Trophoblast cell (in vitro differentiated cells and primary cell): ENCODE measurements around the gene RFC2.
"Not testable (repeated sequence)": the region's sequence is repeated elsewhere in the genome, so short reads cannot be mapped to it uniquely, and the experiment has no call there.

Source experiments
- DNase-seq, 2 donors: peaks; one replicate each; pipeline ENCODE4 v3.0.0-alpha.2; 2016
- H2AFZ ChIP-seq: 2 replicates; pipeline ENCODE4 v1.6.1; 2013; ENCODE audit warnings: low read length, moderate library complexity, mild to moderate bottlenecking; ENCODE audit not compliant: insufficient read depth, poor library complexity
- H2AK5ac ChIP-seq: 2 replicates; pipeline ENCODE4 v1.6.1; 2013; ENCODE audit warnings: mild to moderate bottlenecking, low read length
- H2BK120ac ChIP-seq: 2 replicates; pipeline ENCODE4 v1.6.1; 2013; ENCODE audit warnings: low read length, mild to moderate bottlenecking, moderate library complexity; ENCODE audit not compliant: insufficient read depth, poor library complexity
- H2BK12ac ChIP-seq: 2 replicates; pipeline ENCODE4 v1.6.1; 2013; ENCODE audit warnings: mild to moderate bottlenecking, low read length, moderate library complexity
- H2BK5ac ChIP-seq: 2 replicates; pipeline ENCODE4 v1.6.1; 2013; ENCODE audit warnings: low read length, low read depth, moderate library complexity, mild to moderate bottlenecking; ENCODE audit not compliant: poor library complexity
- H3K14ac ChIP-seq: 2 replicates; pipeline ENCODE4 v1.6.1; 2013; ENCODE audit warnings: mild to moderate bottlenecking, low read length
- H3K18ac ChIP-seq: 2 replicates; pipeline ENCODE4 v1.6.1; 2013; ENCODE audit warnings: mild to moderate bottlenecking, low read length
- H3K23ac ChIP-seq: 2 replicates; pipeline ENCODE4 v1.6.1; 2013; ENCODE audit warnings: low read length
- H3K27ac ChIP-seq: 2 replicates; pipeline ENCODE4 v1.5.1; 2013; ENCODE audit warnings: low read depth, mild to moderate bottlenecking, inconsistent platforms, low read length, moderate library complexity
- H3K27me3 ChIP-seq: 2 replicates; pipeline ENCODE4 v1.6.1; 2013; ENCODE audit warnings: inconsistent platforms, mild to moderate bottlenecking, low read length, moderate library complexity; ENCODE audit not compliant: insufficient read depth
- H3K36me3 ChIP-seq, 2 experiments: 1 replicate in 1 of 2; 2 replicates in 1 of 2; pipeline ENCODE4 v1.6.1; 2013; ENCODE audit warnings: low read length in 2 of 2, mild to moderate bottlenecking in 2 of 2, moderate library complexity in 1 of 2; ENCODE audit not compliant: insufficient read depth in 2 of 2, control insufficient read depth in 1 of 2
- H3K4ac ChIP-seq: 2 replicates; pipeline ENCODE4 v1.6.1; 2013; ENCODE audit warnings: low read depth, mild to moderate bottlenecking, low read length, moderate library complexity
- H3K4me1 ChIP-seq, 2 experiments: 1 replicate in 1 of 2; 2 replicates in 1 of 2; pipeline ENCODE4 v1.6.1; 2013; ENCODE audit warnings: low read length in 2 of 2, mild to moderate bottlenecking in 2 of 2, moderate library complexity in 1 of 2; ENCODE audit not compliant: insufficient read depth in 2 of 2, control insufficient read depth in 1 of 2
- H3K4me2 ChIP-seq: 2 replicates; pipeline ENCODE4 v1.6.1; 2013; ENCODE audit warnings: inconsistent platforms, mild to moderate bottlenecking, low read length, moderate library complexity
- H3K4me3 ChIP-seq: 2 replicates; pipeline ENCODE4 v1.5.1; 2013; ENCODE audit warnings: mild to moderate bottlenecking, low read depth, low read length, inconsistent platforms
- H3K79me1 ChIP-seq: one replicate; pipeline ENCODE4 v1.6.1; 2013; ENCODE audit warnings: low read length
- H3K79me2 ChIP-seq: 2 replicates; pipeline ENCODE4 v1.6.1; 2013; ENCODE audit warnings: low read length, mild to moderate bottlenecking; ENCODE audit not compliant: control insufficient read depth, insufficient read depth, poor library complexity
- H3K9ac ChIP-seq: 2 replicates; pipeline ENCODE4 v1.6.1; 2013; ENCODE audit warnings: mild to moderate bottlenecking, low read length
- H3K9me3 ChIP-seq: 2 replicates; pipeline ENCODE4 v1.6.1; 2013; ENCODE audit warnings: low read depth, mild to moderate bottlenecking, control low read depth, inconsistent platforms, low read length; ENCODE audit not compliant: insufficient read depth
- H4K12ac ChIP-seq: 2 replicates; pipeline ENCODE4 v1.6.1; 2013; ENCODE audit warnings: low read depth, mild to moderate bottlenecking, low read length, moderate library complexity
- H4K8ac ChIP-seq: 2 replicates; pipeline ENCODE4 v1.6.1; 2013; ENCODE audit warnings: low read depth, mild to moderate bottlenecking, low read length, moderate library complexity
- H4K91ac ChIP-seq: one replicate; pipeline ENCODE4 v1.6.1; 2013; ENCODE audit warnings: low read depth, mild to moderate bottlenecking, low read length, moderate library complexity
- WGBS: extraction: QIAGEN DNeasy Blood & Tissue Kit; methylation state at CpG from one replicate; pipeline ENCODE4 v1.1.7; 2013; ENCODE audit warnings: missing lambda C conversion rate; ENCODE audit not compliant: insufficient read length, insufficient coverage; ENCODE audit errors: extremely low coverage; 5-methylcytosine and 5-hydroxymethylcytosine counted together

RFC2 gene

GRCh38 chr7:74214816-74215630 lies 39.2 kb downstream of the RFC2 start:
- Histone ChIP-seq H3K14ac (no peak overlapping the region), H2BK120ac (no peak overlapping the region), H3K23ac (no peak overlapping the region), H3K27me3 (no peaks in the 10 kb centered on the region), H3K4me2 (no peak overlapping the region), H3K4ac (no peak overlapping the region), H4K91ac (no peak overlapping the region), H2BK12ac (no peak overlapping the region), H3K27ac (no peak overlapping the region), H3K9me3 (no peaks in the 10 kb centered on the region), H2AFZ (no peak overlapping the region), H4K12ac (no peak overlapping the region), H3K4me1 (no peaks in the 10 kb centered on the region), H2AK5ac (no peak overlapping the region), H3K79me1 (no peaks in the 10 kb centered on the region), H4K8ac (no peak overlapping the region), H3K79me2 (no peaks in the 10 kb centered on the region), H3K4me3 (no peak overlapping the region), H3K9ac (no peak overlapping the region), H3K36me3 (no peaks in the 10 kb centered on the region), H2BK5ac (no peak overlapping the region), H3K18ac (no peak overlapping the region)
- no peak for DNase-seq
- WGBS = no CpG with 5 or more reads among the region's 21 CpGs

- Histone ChIP-seq H4K12ac (no peak overlapping the region), H2BK120ac (no peak overlapping the region), H3K4ac (no peak overlapping the region), H4K91ac (no peak overlapping the region), H3K27ac (no peak overlapping the region), H2BK12ac (no peak overlapping the region), H3K14ac (no peak overlapping the region), H3K36me3 (no peaks in the 10 kb centered on the region), H3K9me3 (no peaks in the 10 kb centered on the region), H3K27me3 (no peaks in the 10 kb centered on the region), H3K18ac (no peak overlapping the region), H3K79me1 (no peaks in the 10 kb centered on the region), H3K4me3 (no peak overlapping the region), H3K79me2 (no peaks in the 10 kb centered on the region), H3K4me2 (no peak overlapping the region), H3K9ac (no peak overlapping the region), H3K23ac (no peak overlapping the region), H4K8ac (no peak overlapping the region), H3K4me1 (no peaks in the 10 kb centered on the region), H2AFZ (no peak overlapping the region), H2BK5ac (no peak overlapping the region), H2AK5ac (no peak overlapping the region)
- WGBS = no CpG with 5 or more reads among the region's 11 CpGs
- no peak for DNase-seq
Measured at GRCh38 chr7:74212661-74213060, 41.5 kb downstream of the RFC2 start.

DNA sequence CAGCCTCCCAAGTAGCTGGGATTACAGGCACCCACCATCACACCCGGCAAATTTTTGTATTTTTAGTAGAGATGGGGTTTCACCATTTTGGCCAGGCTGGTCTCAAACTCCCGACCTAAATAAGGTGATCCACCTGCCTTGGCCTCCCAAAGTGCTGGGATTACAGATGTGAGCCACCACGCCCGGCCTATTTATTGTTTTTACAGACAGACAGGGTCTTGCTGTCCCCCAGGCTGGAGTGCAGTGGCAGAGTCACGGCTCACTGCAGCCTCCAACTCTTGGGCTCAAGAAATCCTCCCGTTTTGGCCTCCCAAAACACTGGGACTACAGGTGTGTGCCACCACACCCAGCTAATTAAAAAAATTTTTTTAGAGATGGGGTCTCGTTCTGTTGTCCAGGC lies 46.0 kb downstream of the RFC2 start:
- H2BK12ac ChIP-seq, H3K9me3 ChIP-seq, H3K4me2 ChIP-seq, H3K27ac ChIP-seq, H3K4me1 ChIP-seq, H2AFZ ChIP-seq, H2BK120ac ChIP-seq, H4K91ac ChIP-seq, H3K36me3 ChIP-seq, H3K14ac ChIP-seq, H2BK5ac ChIP-seq, H3K23ac ChIP-seq, H3K9ac ChIP-seq, H3K4me3 ChIP-seq, H3K4ac ChIP-seq, H3K27me3 ChIP-seq, H3K79me1 ChIP-seq, H4K8ac ChIP-seq, H4K12ac ChIP-seq, H3K79me2 ChIP-seq, DNase-seq, H2AK5ac ChIP-seq, H3K18ac ChIP-seq: not testable (repeated sequence)
- WGBS = no CpG with 5 or more reads among the region's 7 CpGs

GRCh38 chr7:74207586-74207985 lies 46.6 kb downstream of the RFC2 start:
- no peak overlapping the region for H2BK12ac ChIP-seq
- WGBS = no CpG with 5 or more reads among the region's 11 CpGs
- no peak overlapping the region for H4K91ac ChIP-seq
- no peaks in the 10 kb centered on the region for H3K27me3 ChIP-seq
- no peak overlapping the region for H4K8ac ChIP-seq
- no peak overlapping the region for H3K14ac ChIP-seq
- H2AK5ac ChIP-seq = no peak overlapping the region
- no peak for DNase-seq
- H2BK5ac ChIP-seq = no peak overlapping the region
- no peaks in the 10 kb centered on the region for H3K36me3 ChIP-seq
- H3K4me1 ChIP-seq = peaks cover 0 to 1% of the 10 kb centered on the region in 2 experiments
- H3K79me1 ChIP-seq = no peaks in the 10 kb centered on the region
- H2BK120ac ChIP-seq = no peak overlapping the region
- H3K79me2 ChIP-seq = no peaks in the 10 kb centered on the region
- no peak overlapping the region for H2AFZ ChIP-seq
- no peak overlapping the region for H4K12ac ChIP-seq
- no peak overlapping the region for H3K4ac ChIP-seq
- no peak overlapping the region for H3K23ac ChIP-seq
- H3K4me2 ChIP-seq = no peak overlapping the region
- H3K18ac ChIP-seq = no peak overlapping the region
- no peaks in the 10 kb centered on the region for H3K9me3 ChIP-seq
- no peak overlapping the region for H3K27ac ChIP-seq
- H3K4me3 ChIP-seq = no peak overlapping the region
- H3K9ac ChIP-seq = no peak overlapping the region
